Mesenchymal stem cell (in vitro differentiated cells and primary cell): Measurements from ENCODE around the gene ZNF329.

ENCODE experiments used
- DNase-seq: peaks from one replicate; pipeline ENCODE4 v3.0.0-alpha.2; 2013
- H2AFZ ChIP-seq: one replicate; pipeline ENCODE4 v1.6.1; 2013; ENCODE audit warnings: low read depth, mild to moderate bottlenecking, control low read depth, inconsistent platforms, low read length, moderate library complexity
- H2AK5ac ChIP-seq: 2 replicates; pipeline ENCODE4 v1.6.1; 2013; ENCODE audit warnings: low read length, moderate library complexity, mild to moderate bottlenecking, inconsistent platforms; ENCODE audit not compliant: severe bottlenecking
- H2BK120ac ChIP-seq: one replicate; pipeline ENCODE4 v1.6.1; 2013; ENCODE audit warnings: low read depth, mild to moderate bottlenecking, inconsistent platforms, low read length, moderate library complexity
- H2BK12ac ChIP-seq, 2 experiments: one replicate each; pipeline ENCODE4 v1.6.1; 2013; ENCODE audit warnings: inconsistent platforms in 2 of 2, low read length in 2 of 2, mild to moderate bottlenecking in 2 of 2, moderate library complexity in 2 of 2, control low read depth in 1 of 2
- H2BK15ac ChIP-seq: one replicate; pipeline ENCODE4 v1.6.1; 2013; ENCODE audit warnings: mild to moderate bottlenecking, low read depth, inconsistent platforms; ENCODE audit not compliant: poor library complexity, severe bottlenecking
- H2BK5ac ChIP-seq: 2 replicates; pipeline ENCODE4 v1.6.1; 2013; ENCODE audit warnings: low read depth, mild to moderate bottlenecking, low read length, control low read depth, inconsistent platforms; ENCODE audit not compliant: poor library complexity, severe bottlenecking
- H3K14ac ChIP-seq, 2 experiments: one replicate each; pipeline ENCODE4 v1.6.1; 2013; ENCODE audit warnings: inconsistent platforms in 2 of 2, low read length in 2 of 2, control low read depth in 1 of 2, mild to moderate bottlenecking in 1 of 2, moderate library complexity in 1 of 2
- H3K18ac ChIP-seq, 2 experiments: one replicate each; pipeline ENCODE4 v1.6.1; 2013; ENCODE audit warnings: inconsistent platforms in 2 of 2, low read length in 2 of 2, control low read depth in 1 of 2, low read depth in 1 of 2, mild to moderate bottlenecking in 1 of 2
- H3K23ac ChIP-seq, 2 experiments: one replicate each; pipeline ENCODE4 v1.6.1; 2013; ENCODE audit warnings: inconsistent platforms in 2 of 2, low read length in 2 of 2, mild to moderate bottlenecking in 2 of 2, moderate library complexity in 2 of 2, control low read depth in 1 of 2
- H3K27ac ChIP-seq: 2 replicates; pipeline ENCODE4 v1.5.1; 2013; ENCODE audit warnings: mild to moderate bottlenecking, moderate library complexity, low read length, control low read depth, inconsistent platforms; ENCODE audit not compliant: poor library complexity, severe bottlenecking
- H3K27me3 ChIP-seq, 2 experiments: 2 replicates each; pipeline versions ENCODE4 v1.6.1 to v1.7.0; 2013; ENCODE audit warnings: low read length in 2 of 2, mild to moderate bottlenecking in 2 of 2, moderate library complexity in 2 of 2, control low read depth in 1 of 2, inconsistent platforms in 1 of 2; ENCODE audit not compliant: control insufficient read depth in 1 of 2, insufficient read depth in 1 of 2
- H3K36me3 ChIP-seq, 2 experiments: 2 replicates each; pipeline versions ENCODE4 v1.6.1 to v1.7.0; 2013; ENCODE audit warnings: low read length in 2 of 2, control low read depth in 1 of 2, inconsistent platforms in 1 of 2, low read depth in 1 of 2, mild to moderate bottlenecking in 1 of 2; ENCODE audit not compliant: insufficient read depth in 2 of 2, control insufficient read depth in 1 of 2
- H3K4ac ChIP-seq, 2 experiments: one replicate each; pipeline ENCODE4 v1.6.1; 2013; ENCODE audit warnings: inconsistent platforms in 2 of 2, low read length in 2 of 2, mild to moderate bottlenecking in 2 of 2, moderate library complexity in 2 of 2, control low read depth in 1 of 2, low read depth in 1 of 2
- H3K4me1 ChIP-seq: 2 replicates; pipeline ENCODE4 v1.6.1; 2013; ENCODE audit warnings: low read depth, low read length, control low read depth; ENCODE audit not compliant: control insufficient read depth, insufficient read depth
- H3K4me2 ChIP-seq: 2 replicates; pipeline ENCODE4 v1.6.1; 2013; ENCODE audit warnings: low read length, mild to moderate bottlenecking, inconsistent platforms; ENCODE audit not compliant: poor library complexity, severe bottlenecking
- H3K4me3 ChIP-seq, 2 experiments: 2 replicates each; pipeline versions ENCODE4 v1.5.1 to v1.7.0; 2013; ENCODE audit warnings: low read length in 2 of 2, mild to moderate bottlenecking in 2 of 2, control low read depth in 1 of 2, low read depth in 1 of 2; ENCODE audit not compliant: insufficient read depth in 1 of 2
- H3K79me1 ChIP-seq: replicated peaks from 2 replicates; pipeline ENCODE4 v1.6.1; 2013; ENCODE audit warnings: mild to moderate bottlenecking, control low read depth, low read length, inconsistent platforms; ENCODE audit not compliant: poor library complexity, severe bottlenecking
- H3K9ac ChIP-seq: 2 replicates; pipeline ENCODE4 v1.7.0; 2013; ENCODE audit warnings: mild to moderate bottlenecking, low read length, moderate library complexity
- H3K9me3 ChIP-seq: 2 replicates; pipeline ENCODE4 v1.7.0; 2013; ENCODE audit warnings: mild to moderate bottlenecking, low read length; ENCODE audit not compliant: control insufficient read depth
- H4K8ac ChIP-seq: one replicate; pipeline ENCODE4 v1.6.1; 2013; ENCODE audit warnings: inconsistent platforms, mild to moderate bottlenecking, low read length, moderate library complexity
- H4K91ac ChIP-seq: one replicate; pipeline ENCODE4 v1.6.1; 2013; ENCODE audit warnings: mild to moderate bottlenecking, low read length, inconsistent platforms
- WGBS: methylation state at CpG from one replicate; pipeline ENCODE4 v1.1.7; 2013; ENCODE audit warnings: mixed read lengths; 5-methylcytosine and 5-hydroxymethylcytosine counted together

The ZNF329 gene

GRCh38 chr19:58166708-58167280 is 16.2 kb upstream of the ZNF329 start:
- Histone ChIP-seq H3K4me2 (no peak overlapping the region), H2BK120ac (no peak overlapping the region), H3K36me3 (no peaks in the 10 kb centered on the region), H2AFZ (no peak overlapping the region), H2BK15ac (no peak overlapping the region), H3K23ac (no peak overlapping the region), H3K9ac (no peak overlapping the region), H3K14ac (no peak overlapping the region), H3K9me3 (peaks cover 86% of the 10 kb centered on the region), H2BK12ac (no peak overlapping the region), H3K4me1 (no peaks in the 10 kb centered on the region), H3K18ac (no peak overlapping the region), H3K27ac (no peak overlapping the region), H4K8ac (no peak overlapping the region), H4K91ac (no peak overlapping the region), H3K79me1 (no peaks in the 10 kb centered on the region), H3K27me3 (no peaks in the 10 kb centered on the region), H3K4ac (no peak overlapping the region), H3K4me3 (peak overlapping the region in 1 of 2 experiments; percentile 51), H2AK5ac (no peak overlapping the region), H2BK5ac (no peak overlapping the region)
- peak; percentile 6 for DNase-seq
- 35% methylated on average over 4 of the region's 4 CpGs for WGBS

DNA sequence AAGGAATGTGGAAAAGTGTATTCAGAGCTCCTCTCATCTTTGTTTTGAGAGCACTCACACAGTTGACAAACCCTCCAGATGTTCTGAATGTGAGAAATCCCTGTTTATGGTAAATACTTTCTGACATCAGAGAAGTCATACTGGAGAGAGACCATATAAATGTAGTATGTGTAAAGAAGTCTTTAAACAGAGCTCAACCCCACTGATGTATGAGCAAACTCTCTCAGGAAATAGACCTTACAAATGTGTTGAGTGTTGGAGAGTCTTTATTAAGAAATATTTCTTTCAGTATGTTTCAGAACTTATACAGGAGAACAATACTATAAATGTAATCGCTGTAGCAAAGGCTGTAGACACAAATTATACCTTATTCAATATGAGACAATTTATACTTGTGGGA is 15.7 kb upstream of the ZNF329 start:
- H3K79me1 ChIP-seq = no peaks in the 10 kb centered on the region
- H3K4ac ChIP-seq = no peak overlapping the region
- H4K8ac ChIP-seq = no peak overlapping the region
- no peak overlapping the region for H3K14ac ChIP-seq
- no peak overlapping the region for H3K27ac ChIP-seq
- H3K4me2 ChIP-seq = no peak overlapping the region
- no peak overlapping the region for H4K91ac ChIP-seq
- no peak overlapping the region for H3K9ac ChIP-seq
- H2BK12ac ChIP-seq = no peak overlapping the region
- H3K27me3 ChIP-seq = no peaks in the 10 kb centered on the region
- WGBS = no CpG with 5 or more reads among the region's 1 CpG
- H3K18ac ChIP-seq = no peak overlapping the region
- H3K4me3 ChIP-seq = peak overlapping the region in 1 of 2 experiments; percentile 51
- H2BK5ac ChIP-seq = no peak overlapping the region
- peaks cover 88% of the 10 kb centered on the region for H3K9me3 ChIP-seq
- H3K36me3 ChIP-seq = no peaks in the 10 kb centered on the region
- H2AFZ ChIP-seq = no peak overlapping the region
- no peak overlapping the region for H2BK120ac ChIP-seq
- H2AK5ac ChIP-seq = no peak overlapping the region
- no peaks in the 10 kb centered on the region for H3K4me1 ChIP-seq
- no peak for DNase-seq
- no peak overlapping the region for H2BK15ac ChIP-seq
- H3K23ac ChIP-seq = no peak overlapping the region

DNA sequence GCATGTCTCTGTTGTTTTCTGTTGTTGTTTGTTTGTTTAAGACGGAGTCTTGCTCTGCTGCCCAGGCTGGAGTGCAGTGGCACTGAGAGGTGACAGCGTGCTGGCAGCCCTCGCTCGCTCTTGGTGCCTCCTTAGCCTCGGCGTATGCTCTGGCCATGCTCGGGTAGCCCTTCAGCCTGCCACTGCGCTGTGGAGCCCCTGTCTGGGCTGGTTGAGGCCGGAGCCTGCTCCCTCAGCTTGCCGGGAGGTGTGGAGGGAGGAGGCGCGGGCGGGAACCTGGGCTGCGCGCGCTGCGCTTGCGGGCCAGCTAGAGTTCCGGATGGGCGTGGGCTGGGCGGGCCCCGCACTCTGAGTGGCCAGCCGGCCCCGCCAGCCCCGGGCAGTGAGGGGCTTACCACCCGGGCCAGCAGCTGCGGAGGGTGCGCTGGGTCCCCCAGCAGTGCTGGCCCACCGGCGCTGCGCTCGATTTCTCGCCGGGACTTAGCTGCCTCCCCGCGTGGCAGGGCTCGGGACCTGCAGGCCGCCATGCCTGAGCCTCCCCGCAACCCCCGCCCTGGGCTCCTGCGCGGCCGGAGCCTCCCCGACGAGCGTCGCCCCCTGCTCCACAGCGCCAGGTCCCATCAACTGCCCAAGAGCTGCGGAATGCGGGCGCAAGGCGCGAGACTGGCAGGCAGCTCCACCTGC is 6.6 kb upstream of the ZNF329 start:
- 93% methylated on average over 50 of the region's 53 CpGs for WGBS
- Histone ChIP-seq H2BK12ac (no peak overlapping the region), H3K79me1 (peaks cover 9% of the 10 kb centered on the region), H2BK120ac (no peak overlapping the region), H2BK15ac (no peak overlapping the region), H3K36me3 (no peaks in the 10 kb centered on the region), H2AFZ (no peak overlapping the region), H3K4me3 (no peak overlapping the region), H3K9ac (no peak overlapping the region), H3K4ac (no peak overlapping the region), H2BK5ac (no peak overlapping the region), H3K4me1 (peaks cover 8% of the 10 kb centered on the region), H4K8ac (no peak overlapping the region), H3K23ac (no peak overlapping the region), H3K27ac (no peak overlapping the region), H3K14ac (no peak overlapping the region), H2AK5ac (no peak overlapping the region), H3K27me3 (no peaks in the 10 kb centered on the region), H3K9me3 (peaks cover 21% of the 10 kb centered on the region), H4K91ac (no peak overlapping the region), H3K4me2 (no peak overlapping the region), H3K18ac (no peak overlapping the region)
- no peak for DNase-seq

DNA sequence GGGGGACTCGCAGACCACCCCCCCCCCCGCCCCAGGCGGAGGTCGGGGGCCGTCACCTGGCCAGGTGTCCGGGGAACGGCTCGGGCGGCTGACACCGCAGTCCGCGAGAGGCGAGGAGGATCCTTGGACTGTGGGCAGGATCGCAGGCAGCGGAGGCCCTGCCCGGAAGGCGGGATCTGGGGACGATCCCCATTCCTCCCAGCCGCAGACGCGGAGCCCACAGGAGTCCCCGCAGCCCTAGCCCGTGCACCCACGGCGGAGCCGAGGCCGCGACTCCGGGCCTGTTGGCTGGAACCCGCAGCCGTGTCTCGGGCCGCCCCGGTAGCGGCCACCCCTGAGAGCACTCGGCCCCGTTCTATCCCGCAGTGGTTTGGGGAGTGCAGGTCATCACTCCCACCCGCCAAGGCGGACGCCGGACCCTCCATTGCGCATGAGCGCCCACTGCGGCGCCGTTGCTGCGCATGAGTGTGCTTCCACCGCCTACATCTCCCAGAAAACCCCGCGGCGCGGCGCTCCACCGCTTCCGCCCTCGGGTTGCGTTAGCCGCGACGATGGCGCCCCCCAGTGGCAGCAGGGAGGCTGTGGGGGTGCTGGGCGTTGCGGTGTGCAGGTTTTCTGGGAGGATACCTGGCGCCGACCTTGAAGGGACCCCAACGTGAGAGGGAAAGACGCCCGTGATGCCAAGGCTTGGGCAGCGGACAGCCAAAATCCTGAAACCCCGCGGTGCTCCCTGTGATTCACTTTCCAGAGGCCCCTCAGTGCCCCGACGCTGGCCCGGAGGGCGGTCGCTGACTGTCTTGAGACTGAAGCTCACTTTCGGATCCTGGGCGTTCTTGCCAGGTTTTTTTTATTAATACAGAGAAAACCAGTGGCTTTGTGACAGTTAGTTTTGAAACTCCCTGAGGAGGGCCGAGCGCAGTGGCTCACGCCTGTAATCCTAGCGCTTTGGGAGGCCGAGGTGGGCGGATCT is 4.4 kb upstream of the ZNF329 start:
- Histone ChIP-seq H2AK5ac (no peak overlapping the region), H3K18ac (peak overlapping the region; percentile 22 to 98), H3K23ac (no peak overlapping the region), H3K4me3 (peak overlapping the region; percentile 82 to 94), H2BK12ac (no peak overlapping the region), H3K9me3 (peaks cover 10% of the 10 kb centered on the region), H3K27me3 (no peaks in the 10 kb centered on the region), H2BK120ac (peak overlapping the region; percentile 89), H3K36me3 (no peaks in the 10 kb centered on the region), H3K4me1 (peaks cover 8% of the 10 kb centered on the region), H2BK15ac (peak overlapping the region; percentile 78), H2AFZ (peak overlapping the region; percentile 86), H3K27ac (peak overlapping the region; percentile 53), H2BK5ac (peak overlapping the region; percentile 76), H3K4me2 (peak overlapping the region; percentile 82), H3K4ac (peak overlapping the region; percentile 86 to 92), H4K91ac (peak overlapping the region; percentile 88), H3K9ac (peak overlapping the region; percentile 97), H3K79me1 (peaks cover 14% of the 10 kb centered on the region), H3K14ac (peak overlapping the region; percentile 36 to 81), H4K8ac (peak overlapping the region; percentile 97)
- 11% methylated on average over 71 of the region's 85 CpGs for WGBS
- DNase-seq = peak; percentile 95
